DOHH2 (cell line): Measurements from ENCODE around the gene ADM5.

Experiments used
- EZH2phosphoT487 ChIP-seq: fragments of 200-600 bp; sonication (generic); IDR thresholded peaks from 2 replicates; pipeline ENCODE4 v1.6.1; 2017; ENCODE audit warnings: borderline replicate concordance, mild to moderate bottlenecking, antibody characterized with exemption, low read length, moderate library complexity, mixed read lengths
- TF ChIP-seq, protein P1 (sequence below): fragments of 200-600 bp; sonication (generic); IDR thresholded peaks from one replicate; pipeline ENCODE4 v1.5.1; 2014; ENCODE audit warnings: antibody characterized with exemption, mild to moderate bottlenecking, low read depth, low read length; ENCODE audit not compliant: poor library complexity, severe bottlenecking

DNA sequence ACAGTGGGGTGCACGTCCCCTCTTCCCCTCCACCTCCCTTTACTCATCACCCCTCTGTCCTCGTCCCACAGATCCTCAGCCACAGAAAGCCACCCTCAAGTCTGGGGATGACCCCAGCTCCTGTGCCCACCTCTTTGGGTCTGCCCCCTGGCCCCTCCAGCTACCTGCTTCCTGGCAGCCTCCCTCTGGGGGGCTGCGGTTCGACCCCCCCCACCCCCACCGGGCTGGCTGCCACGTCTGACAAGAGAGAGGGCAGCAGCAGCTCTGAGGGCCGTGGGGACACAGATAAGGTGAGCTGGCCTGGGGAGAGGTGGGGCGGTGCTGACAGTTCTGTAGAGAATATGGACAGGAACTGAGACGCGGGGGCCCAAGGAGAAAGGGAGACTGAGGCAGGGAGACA, 34.8 kb upstream of the ADM5 start:
- TF ChIP-seq, protein P1, sequence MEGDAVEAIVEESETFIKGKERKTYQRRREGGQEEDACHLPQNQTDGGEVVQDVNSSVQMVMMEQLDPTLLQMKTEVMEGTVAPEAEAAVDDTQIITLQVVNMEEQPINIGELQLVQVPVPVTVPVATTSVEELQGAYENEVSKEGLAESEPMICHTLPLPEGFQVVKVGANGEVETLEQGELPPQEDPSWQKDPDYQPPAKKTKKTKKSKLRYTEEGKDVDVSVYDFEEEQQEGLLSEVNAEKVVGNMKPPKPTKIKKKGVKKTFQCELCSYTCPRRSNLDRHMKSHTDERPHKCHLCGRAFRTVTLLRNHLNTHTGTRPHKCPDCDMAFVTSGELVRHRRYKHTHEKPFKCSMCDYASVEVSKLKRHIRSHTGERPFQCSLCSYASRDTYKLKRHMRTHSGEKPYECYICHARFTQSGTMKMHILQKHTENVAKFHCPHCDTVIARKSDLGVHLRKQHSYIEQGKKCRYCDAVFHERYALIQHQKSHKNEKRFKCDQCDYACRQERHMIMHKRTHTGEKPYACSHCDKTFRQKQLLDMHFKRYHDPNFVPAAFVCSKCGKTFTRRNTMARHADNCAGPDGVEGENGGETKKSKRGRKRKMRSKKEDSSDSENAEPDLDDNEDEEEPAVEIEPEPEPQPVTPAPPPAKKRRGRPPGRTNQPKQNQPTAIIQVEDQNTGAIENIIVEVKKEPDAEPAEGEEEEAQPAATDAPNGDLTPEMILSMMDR, result no peak
- TF ChIP-seq EZH2phosphoT487, result no peak
